GM18517 (cell line): ENCODE results near the gene ARHGAP6.

Source experiments
- ATAC-seq: cut with Tn5 transposase; IDR thresholded peaks from one replicate; pipeline ENCODE4 v1.9.1; 2021; ENCODE audit warnings: mild to moderate bottlenecking, moderate library complexity; ENCODE audit not compliant: unreplicated experiment

The ARHGAP6 gene

GRCh38 chrX:11465648-11466411, 199.9 kb downstream of the ARHGAP6 start:
- no peak for ATAC-seq

- ATAC-seq, result no peak
Measured at GRCh38 chrX:11464836-11465463, 200.8 kb downstream of the ARHGAP6 start.

- no peak for ATAC-seq
Measured at GRCh38 chrX:11464380-11464779, 201.3 kb downstream of the ARHGAP6 start.

GRCh38 chrX:11462648-11463047, 203.1 kb downstream of the ARHGAP6 start:
- no peak for ATAC-seq

- ATAC-seq, result no peak
Measured at GRCh38 chrX:11462136-11462535, 203.6 kb downstream of the ARHGAP6 start.

- no peak for ATAC-seq
Measured at GRCh38 chrX:11461201-11462001, 204.3 kb downstream of the ARHGAP6 start.

GRCh38 chrX:11460347-11460746, 205.4 kb downstream of the ARHGAP6 start:
- no peak for ATAC-seq

- ATAC-seq, result no peak
Measured at GRCh38 chrX:11458170-11458569, 207.6 kb downstream of the ARHGAP6 start.

- ATAC-seq, result no peak
Measured at GRCh38 chrX:11451151-11451550, 214.6 kb downstream of the ARHGAP6 start.

- no peak for ATAC-seq
Measured at GRCh38 chrX:11450354-11450753, 215.4 kb downstream of the ARHGAP6 start.

GRCh38 chrX:11449613-11450012, 216.1 kb downstream of the ARHGAP6 start:
- ATAC-seq, result no peak

GRCh38 chrX:11447418-11447817, 218.3 kb downstream of the ARHGAP6 start:
- ATAC-seq, result no peak

GRCh38 chrX:11446949-11447348, 218.8 kb downstream of the ARHGAP6 start:
- no peak for ATAC-seq

GRCh38 chrX:11446336-11446735, 219.4 kb downstream of the ARHGAP6 start:
- no peak for ATAC-seq

GRCh38 chrX:11445540-11445939, 220.2 kb downstream of the ARHGAP6 start:
- ATAC-seq, result no peak

GRCh38 chrX:11444052-11444451, 221.7 kb downstream of the ARHGAP6 start:
- ATAC-seq, result no peak

- ATAC-seq, result no peak
Measured at GRCh38 chrX:11439846-11440245, 225.9 kb downstream of the ARHGAP6 start.

GRCh38 chrX:11438767-11439166, 227.0 kb downstream of the ARHGAP6 start:
- no peak for ATAC-seq

- no peak for ATAC-seq
Measured at GRCh38 chrX:11438380-11438723, 227.4 kb downstream of the ARHGAP6 start.

- ATAC-seq, result no peak
Measured at GRCh38 chrX:11437642-11438379, 227.9 kb downstream of the ARHGAP6 start.

GRCh38 chrX:11435568-11435967, 230.2 kb downstream of the ARHGAP6 start:
- no peak for ATAC-seq
